HepG2 (cell line): ENCODE data around the gene SRRM3. TPM values are rescaled to one million over a fixed set of nuclear protein-coding genes. Genes with fewer than 3 reads are reported as not detected.

ENCODE experiments used
- GMEB2 ChIP-seq: IDR thresholded peaks from 2 replicates; pipeline ENCODE4 v1.6.1; 2016; ENCODE audit warnings: missing biosample characterization, missing genetic modification reagents, low read depth
- JUND ChIP-seq: sonication (generic); formaldehyde crosslinking; IDR thresholded peaks from 2 replicates; pipeline ENCODE4 v1.8.0; 2022; ENCODE audit warnings: mild to moderate bottlenecking, missing genetic modification reagents
- MTF1 ChIP-seq: sonication (generic); formaldehyde crosslinking; IDR thresholded peaks from 2 replicates; pipeline ENCODE4 v1.5.0; 2020; ENCODE audit warnings: missing genetic modification reagents
- POGK ChIP-seq: sonication (generic); formaldehyde crosslinking; conservative IDR thresholded peaks from 2 replicates; pipeline ENCODE4 v1.8.0; 2022; ENCODE audit warnings: mild to moderate bottlenecking, moderate library complexity, missing genetic modification reagents
- SETDB1 ChIP-seq: sonication (generic); formaldehyde crosslinking; IDR thresholded peaks from 2 replicates; pipeline ENCODE4 v1.5.1; 2020; ENCODE audit warnings: missing genetic modification reagents, mild to moderate bottlenecking, borderline replicate concordance
- ZBTB42 ChIP-seq: sonication (generic); formaldehyde crosslinking; IDR thresholded peaks from 2 replicates; pipeline ENCODE4 v1.5.0; 2020; ENCODE audit warnings: mild to moderate bottlenecking, missing genetic modification reagents
- ZNF20 ChIP-seq: sonication (generic); formaldehyde crosslinking; IDR thresholded peaks from 2 replicates; pipeline ENCODE4 v1.4.0; 2020; ENCODE audit warnings: mild to moderate bottlenecking, moderate library complexity, missing genetic modification reagents
- ZNF552 ChIP-seq: sonication (generic); formaldehyde crosslinking; IDR thresholded peaks from 2 replicates; pipeline ENCODE4 v1.9.0; 2022; ENCODE audit warnings: missing genetic modification reagents, mild to moderate bottlenecking, borderline replicate concordance
- ZNF710 ChIP-seq: sonication (generic); formaldehyde crosslinking; IDR thresholded peaks from 2 replicates; pipeline ENCODE4 v1.5.0; 2020; ENCODE audit warnings: mild to moderate bottlenecking, missing genetic modification reagents, borderline replicate concordance
- polyA plus RNA-seq, 8 experiments: library from polyadenylated mRNA; depleted of rRNA in 3 of 8; stranded (reverse) in 7 of 8; unstranded in 1 of 8; fragments of >200 nt; fragmentation: Illumina TruSeq in 4 of 8; extraction: Trizol in 4 of 8; gene quantifications; 2 replicates each; pipeline versions ENCODE4 v1.2.1 to v1.2.3, GENCODE V29; 2011 to 2016; ENCODE audit warnings: low read depth in 4 of 8, missing spikeins in 1 of 8, mixed read lengths in 1 of 8; ENCODE audit not compliant: insufficient read depth in 1 of 8
- total RNA-seq, 5 experiments: library from RNA; depleted of rRNA; stranded (reverse); fragments of >200 nt; fragmentation: Illumina TruSeq; extraction: Trizol; gene quantifications; 2 replicates each; pipeline ENCODE4 v1.2.3, GENCODE V29; 2016; ENCODE audit warnings: low read depth in 1 of 5

Gene SRRM3
- total and polyA plus RNA-seq, 2 of the 13 experiments (the other 11 are each of a cell fraction or from before 2014, with no cell fraction given) = 0.13 to 0.54 TPM

GRCh38 chr7:76225379-76225778 lies 23.7 kb downstream of the SRRM3 start (continued):
- TF ChIP-seq ZNF710 (CRISPR knock-in tag) = no peak
- no peak for TF ChIP-seq GMEB2 (CRISPR knock-in tag)
- no peak for TF ChIP-seq SETDB1 (CRISPR knock-in tag)
- TF ChIP-seq ZNF20 = no peak
- TF ChIP-seq ZNF552 (CRISPR knock-in tag) = no peak
- TF ChIP-seq MTF1 (CRISPR knock-in tag) = no peak
- no peak for TF ChIP-seq JUND (CRISPR knock-in tag)
- no peak for TF ChIP-seq ZBTB42
- TF ChIP-seq POGK = 0 out of 2 replicates have a peak, but pooled peaks have one; percentile 28
- TF ChIP-seq, all 625 proteins: peak for 85
